NCI-H2029 treated with DMSO at 0.1 percent for 48 hours (cell line): ENCODE results near the gene STING1.
"Not testable (repeated sequence)": the region's sequence is repeated elsewhere in the genome, so short reads cannot be mapped to it uniquely, and the experiment has no call there.

Experiments
- DNase-seq: peaks from one replicate; lab custom pipeline; 2025; lab: John Stamatoyannopoulos, UW

The STING1 gene

DNA sequence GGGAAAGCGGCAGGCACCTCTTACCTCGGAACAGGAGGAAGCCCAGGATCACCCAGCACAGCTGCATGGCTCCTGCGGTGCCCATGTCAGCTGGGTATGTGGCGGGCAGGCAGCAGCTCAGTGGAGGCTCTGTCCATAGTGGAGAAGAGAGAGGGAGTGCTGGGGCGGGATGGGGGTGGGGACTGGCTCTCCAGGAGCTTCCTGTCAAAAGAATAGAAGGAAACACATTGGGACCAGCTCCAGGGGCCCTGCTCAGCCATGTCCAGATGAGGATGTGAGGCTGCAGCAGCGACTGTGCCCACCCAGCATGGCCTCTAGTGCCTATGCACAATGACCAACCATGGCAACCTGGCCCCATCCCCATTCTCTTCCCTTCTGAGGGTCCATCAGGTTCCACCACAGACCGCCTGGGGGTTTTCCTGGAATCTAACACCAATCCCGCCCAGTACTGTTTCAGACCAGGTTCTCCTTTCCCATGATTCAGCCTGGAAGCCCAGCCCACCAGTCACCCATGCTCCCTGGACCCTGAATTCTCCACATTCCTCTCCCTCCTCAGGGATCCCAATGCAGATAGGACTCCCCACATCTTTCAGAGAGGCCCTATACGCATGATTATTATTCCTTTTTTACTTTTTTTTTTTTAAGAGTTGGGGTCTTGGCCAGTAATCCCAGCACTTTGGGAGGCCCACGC, 19.8 kb downstream of the STING1 start, which contains the start of gene ECSCR:
TSS of gene ECSCR (minus strand) at position 158 of the 691 bp plus-strand sequence. CDS start at position 85, 73 bp downstream.
- no peak for DNase-seq

DNA sequence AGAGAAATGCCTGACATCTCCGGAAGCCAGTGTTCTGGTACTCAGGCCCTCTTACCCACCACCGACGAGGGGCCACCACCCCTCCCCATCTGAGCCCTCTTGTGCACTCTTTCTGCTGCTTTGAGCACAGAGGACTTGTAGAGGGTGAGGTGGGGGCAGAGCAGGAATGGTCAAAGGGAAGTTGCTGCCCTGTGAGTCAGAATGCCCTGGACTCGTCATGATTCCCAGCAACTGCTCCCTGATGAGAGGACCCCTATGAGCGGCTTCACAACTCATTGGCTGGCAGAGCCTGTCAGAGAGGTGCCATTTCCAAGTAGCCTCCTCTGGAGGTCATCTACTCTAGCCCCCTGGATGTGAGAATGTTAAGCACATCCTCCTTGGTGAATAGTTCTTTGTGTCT, 20.9 kb downstream of the STING1 start:
- DNase-seq: no peak

DNA sequence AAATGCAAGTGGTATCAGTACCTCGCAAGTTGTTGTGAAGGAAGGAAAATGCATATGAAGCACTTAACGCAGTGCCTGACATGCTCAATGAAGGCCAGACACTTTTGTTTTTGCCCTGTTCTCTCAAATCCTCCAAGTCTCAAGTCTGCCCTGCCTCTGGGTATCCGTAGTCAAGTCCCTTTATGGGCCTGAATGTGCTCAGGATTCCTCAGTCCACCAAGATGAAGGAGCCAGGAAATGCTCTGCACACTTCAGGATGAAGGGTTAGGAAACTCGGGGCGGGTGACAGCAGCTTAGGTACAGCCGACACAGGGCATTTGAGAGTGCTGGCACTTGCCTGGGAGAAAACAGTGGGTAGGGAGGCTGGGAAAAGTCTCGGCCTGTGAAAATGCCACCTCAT, 21.4 kb downstream of the STING1 start:
- no peak for DNase-seq

DNA sequence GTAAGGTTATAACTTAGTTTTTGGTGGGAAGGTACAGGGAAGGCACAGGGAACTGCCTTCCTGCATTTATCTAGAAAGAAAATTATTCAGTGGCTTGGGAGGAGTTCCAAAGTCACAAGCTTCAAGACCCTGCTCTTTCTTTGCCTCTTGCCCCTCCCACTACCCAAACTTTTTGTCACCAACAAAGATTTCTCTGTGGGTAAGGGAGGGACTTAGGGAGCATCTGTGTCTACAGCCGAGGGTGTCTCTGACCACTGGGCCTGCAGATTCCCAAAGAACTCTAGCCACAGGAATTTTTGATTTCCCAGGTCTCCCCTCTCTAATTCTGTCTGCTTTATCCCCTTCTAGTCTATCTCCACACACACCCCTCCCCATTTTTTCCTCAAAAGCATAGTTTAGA, 22.1 kb downstream of the STING1 start:
- no peak for DNase-seq

DNA sequence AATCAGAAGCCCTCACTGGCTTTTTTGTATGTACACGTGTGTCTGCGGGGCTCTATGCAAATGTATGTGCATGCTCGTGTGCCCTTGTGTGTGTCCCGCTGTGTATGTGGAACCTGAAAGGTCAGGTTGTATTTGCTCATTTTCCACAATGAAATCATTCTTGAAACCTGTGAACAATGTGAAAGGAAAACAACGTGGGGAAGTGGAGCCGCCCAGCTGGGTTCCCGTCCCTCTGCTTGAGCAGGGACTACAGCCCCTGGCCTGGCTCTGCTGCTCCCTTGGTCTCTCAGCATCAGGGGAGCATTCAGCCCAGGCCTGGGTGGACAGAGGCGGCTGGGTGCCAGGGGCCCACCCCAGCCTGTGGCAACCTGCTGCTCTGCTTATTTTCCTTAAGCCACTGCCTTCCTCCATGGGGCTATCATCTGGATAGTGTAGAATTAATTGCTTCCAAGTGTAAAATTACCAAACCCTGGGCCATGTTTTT, 23.1 kb downstream of the STING1 start:
- DNase-seq: no peak

DNA sequence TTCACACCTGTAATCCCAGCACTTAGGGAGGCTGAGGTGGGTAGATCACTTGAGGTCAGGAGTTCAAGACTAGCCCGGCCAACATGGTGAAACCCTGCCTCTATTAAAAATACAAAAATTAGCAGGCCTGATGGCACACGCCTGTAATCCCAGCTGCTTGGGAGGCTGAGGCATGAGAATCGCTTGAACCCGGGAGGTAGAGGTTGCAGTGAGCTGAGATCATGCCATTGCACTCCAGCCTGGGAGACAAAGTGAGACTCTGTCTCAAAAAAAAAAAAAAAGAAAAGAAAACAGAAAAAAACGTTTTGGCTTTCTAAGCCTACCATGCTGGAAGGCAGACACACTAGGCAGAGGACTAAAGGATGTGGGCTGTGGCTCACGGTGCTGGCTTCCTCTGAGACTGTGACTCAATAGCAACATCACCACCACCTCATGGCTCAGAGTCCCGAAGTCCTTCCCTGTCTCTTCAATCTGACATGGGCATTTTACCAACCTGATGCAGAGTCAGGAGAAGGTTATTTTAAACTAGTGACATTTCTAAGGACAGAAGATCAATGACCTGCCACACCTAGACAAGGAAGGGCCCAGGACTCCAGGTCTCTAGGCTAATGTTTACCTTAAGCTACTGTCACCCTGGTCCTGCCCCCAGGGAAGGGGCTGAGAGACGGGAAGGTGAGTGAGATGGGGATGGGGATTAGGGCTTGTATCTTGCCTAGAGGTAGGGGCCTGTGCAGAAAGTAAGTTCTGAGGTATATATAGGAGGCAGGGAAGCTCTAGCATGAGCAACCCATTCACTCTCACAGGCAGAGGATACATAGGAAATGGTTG, 23.8 kb downstream of the STING1 start:
- no peak for DNase-seq

DNA sequence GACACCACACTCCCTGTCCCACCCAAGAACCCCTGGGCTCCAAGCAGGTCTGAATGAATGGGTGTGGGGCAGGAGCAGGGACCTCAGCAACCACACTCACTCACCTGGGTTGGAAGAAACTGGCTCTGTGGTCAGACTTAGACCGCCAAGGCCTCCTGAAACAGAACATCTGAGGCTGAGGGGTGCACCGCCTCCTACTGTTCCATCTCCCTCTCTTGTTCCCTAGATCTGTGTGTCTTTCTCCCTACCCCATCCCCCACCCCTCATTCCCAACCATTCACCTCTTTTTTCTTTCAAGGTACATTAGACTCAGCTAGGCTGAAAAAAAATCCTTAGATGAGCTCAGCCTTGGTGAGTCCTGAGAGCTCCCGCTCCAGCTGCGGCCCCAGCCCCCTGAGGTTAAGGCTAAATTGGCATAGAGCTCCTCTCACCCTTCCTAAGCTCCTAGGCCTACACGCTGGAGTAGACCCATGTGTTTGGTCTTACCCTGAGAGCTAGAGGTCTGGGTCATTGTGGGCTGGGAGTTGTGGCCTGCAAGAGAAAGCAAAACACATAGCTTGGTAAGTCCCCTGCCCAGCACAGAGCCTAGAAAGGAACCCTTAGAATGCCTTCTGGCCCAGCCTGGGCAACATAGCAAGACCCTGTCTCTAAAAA, 24.8 kb downstream of the STING1 start:
- DNase-seq: no peak

DNA sequence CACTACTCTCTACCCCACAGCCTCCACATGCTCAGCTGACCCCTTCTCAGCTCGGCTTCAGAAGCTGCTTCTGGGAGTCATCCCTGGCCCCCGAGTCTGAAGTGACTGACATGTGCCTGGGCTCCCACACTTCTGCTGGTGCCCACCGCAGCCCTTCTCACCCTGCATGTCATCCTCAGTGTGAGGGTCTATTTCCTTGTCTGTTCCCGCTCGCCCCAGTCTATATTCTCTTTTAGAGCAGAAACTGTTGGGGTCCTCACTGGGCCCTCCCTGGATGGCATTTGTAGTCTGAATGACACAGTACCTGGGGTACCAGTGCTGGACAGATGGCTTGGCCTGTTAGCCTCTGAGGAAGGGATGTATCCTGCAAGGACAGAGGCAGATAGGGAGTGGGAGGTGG, 25.3 kb downstream of the STING1 start:
- DNase-seq: no peak

DNA sequence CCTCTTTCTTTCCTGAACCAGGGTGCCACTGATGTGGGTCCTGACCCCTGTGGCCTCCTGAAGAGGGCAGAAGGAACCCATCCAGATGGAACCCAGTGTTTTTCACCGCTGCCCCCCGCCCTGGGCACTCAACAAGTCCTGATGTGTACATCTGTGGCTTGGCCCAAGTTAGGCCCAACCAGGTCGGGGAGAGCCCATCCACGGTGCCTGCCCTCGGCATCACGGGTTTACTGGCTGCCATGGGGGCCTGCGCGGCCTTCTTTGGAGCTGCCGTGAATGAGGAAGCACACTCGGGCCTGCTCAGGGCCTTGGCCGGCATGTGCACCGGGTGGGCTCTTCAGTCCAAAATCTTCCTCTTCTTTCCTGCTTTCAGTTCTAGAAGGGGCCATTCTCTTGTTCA, 25.8 kb downstream of the STING1 start:
- DNase-seq: no peak

DNA sequence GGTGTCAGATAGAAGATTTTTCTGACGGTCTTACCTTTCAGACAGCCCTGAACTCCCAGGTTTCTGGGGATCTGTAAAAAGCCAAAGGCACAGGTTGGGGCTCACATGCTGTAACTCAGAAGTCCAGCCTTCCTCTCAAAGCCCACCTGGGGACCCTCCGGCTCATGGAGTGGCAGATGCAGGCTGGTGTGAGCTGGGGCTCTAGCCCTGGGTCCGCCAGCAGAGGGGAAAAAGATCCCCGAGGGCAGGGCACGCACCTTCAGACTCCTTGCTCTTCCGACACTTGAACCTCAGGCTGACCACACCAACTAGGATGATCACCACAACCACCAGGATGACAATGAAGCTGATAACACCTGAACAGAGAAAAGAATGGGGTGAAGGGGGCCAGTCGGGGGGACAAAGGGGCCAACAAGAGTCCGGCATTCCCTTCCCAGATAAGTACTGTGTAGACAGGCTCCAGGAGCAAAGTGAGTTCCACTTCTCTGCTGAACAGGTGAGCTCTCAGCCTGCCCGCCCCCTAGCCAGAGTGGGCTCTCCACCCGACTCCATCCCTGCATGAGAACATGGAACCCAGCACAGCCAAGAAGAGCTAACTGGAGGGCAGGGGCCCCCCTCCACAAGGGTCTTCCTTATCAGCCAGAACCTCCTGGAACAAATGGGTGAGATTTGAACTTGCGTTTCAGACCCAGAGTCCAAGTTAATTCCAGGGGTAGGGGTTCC, 27.8 kb downstream of the STING1 start:
- no peak for DNase-seq

DNA sequence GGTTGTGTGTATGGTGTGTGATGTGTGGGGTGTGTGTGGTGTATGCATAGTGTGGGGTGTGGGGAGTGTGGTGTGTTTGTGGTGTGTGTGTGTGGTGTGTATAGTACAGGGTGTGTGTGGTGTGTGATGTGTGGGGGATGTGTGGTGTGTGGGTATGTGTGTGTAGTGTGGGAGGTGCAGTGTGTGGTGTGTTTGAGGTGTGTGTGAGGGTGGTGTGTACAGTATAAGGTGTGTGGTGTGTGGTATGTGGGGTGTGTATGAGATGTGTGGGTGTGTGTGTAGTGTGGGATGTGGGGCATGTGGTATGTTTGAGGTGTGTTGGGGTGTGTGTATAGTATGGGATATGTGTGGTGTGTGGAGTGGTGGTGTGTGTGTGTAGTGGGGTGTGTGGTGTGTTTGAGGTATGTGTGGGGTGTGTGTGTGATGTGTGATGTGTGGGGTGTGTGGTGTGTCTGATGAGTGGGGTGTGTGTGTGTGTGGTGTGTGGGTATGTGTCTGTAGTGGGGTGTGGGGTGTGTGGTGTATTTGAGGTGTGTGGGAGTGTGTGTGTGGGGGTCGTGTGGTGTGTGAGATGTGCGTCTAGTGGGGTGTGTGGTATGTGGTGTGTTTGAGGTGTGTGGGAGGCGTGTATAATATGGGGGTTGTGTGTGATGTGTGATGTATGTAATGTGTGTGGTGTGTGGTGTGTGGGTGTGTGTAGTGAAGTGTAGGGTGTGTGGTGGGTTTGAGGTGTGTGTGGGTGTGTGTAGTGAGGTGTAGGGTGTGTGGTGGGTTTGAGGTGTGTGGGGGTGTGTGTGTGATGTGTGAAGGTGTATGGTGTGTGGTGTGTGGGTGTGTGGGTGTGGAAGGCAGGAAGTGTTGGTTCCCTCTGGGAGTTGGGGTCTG, 28.6 kb downstream of the STING1 start:
- DNase-seq: no peak

DNA sequence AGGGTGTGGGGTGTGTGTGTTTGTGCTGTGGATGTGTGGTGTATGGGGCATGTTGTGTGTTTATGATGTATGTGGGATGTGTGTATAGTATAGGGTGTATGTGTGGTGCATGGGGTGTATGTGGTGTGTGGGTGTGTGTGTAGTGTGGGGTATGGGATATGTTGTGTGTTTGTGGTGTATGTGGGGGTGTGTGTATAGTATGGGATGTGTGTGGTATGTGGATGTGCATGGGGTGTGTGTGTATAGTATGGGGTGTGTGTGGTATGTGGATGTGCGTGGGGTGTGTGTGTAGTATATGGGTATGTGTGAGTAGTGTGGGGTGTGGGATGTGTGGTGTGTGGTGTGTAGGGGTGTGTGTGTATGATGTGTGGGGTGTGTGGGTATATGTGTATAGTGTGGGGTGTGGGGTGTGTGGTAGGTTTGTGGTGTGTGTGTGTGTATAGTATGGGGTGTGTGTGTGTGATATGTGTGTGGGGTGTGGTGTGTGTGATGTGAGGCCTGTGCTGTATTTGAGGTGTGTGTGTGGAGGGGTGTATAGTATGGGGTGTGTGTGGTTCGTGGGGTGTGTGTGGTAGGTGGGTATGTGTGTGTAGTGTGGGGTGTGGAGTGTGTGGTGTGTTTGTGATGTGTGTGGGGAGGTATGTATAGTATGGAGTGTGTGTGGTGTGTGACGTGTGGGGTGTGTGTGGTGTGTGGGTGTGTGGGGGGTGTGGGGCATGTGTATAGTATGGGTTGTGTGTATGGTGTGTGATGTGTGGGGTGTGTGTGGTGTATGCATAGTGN, 30.5 kb downstream of the STING1 start:
- DNase-seq: no peak

DNA sequence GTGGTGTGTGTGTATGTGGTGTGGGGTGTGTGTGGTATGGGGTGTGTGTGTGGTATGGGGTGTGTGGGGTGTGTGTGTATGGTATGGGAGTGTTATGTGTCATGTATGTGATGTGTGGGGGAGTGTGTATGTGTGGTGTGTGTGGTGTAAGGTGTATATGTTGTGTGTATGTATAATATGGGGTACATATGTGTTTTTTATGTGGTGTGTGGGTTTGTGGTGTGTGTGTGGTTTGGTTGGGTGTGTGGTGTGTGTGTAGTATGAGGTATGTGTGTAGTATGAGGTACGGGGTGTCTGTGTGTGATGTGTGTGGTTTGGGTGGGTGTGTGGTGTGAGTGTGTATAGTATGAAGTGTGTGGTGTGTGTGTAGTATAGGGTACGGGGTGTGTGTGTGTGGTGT, 31.4 kb downstream of the STING1 start:
- no peak for DNase-seq

DNA sequence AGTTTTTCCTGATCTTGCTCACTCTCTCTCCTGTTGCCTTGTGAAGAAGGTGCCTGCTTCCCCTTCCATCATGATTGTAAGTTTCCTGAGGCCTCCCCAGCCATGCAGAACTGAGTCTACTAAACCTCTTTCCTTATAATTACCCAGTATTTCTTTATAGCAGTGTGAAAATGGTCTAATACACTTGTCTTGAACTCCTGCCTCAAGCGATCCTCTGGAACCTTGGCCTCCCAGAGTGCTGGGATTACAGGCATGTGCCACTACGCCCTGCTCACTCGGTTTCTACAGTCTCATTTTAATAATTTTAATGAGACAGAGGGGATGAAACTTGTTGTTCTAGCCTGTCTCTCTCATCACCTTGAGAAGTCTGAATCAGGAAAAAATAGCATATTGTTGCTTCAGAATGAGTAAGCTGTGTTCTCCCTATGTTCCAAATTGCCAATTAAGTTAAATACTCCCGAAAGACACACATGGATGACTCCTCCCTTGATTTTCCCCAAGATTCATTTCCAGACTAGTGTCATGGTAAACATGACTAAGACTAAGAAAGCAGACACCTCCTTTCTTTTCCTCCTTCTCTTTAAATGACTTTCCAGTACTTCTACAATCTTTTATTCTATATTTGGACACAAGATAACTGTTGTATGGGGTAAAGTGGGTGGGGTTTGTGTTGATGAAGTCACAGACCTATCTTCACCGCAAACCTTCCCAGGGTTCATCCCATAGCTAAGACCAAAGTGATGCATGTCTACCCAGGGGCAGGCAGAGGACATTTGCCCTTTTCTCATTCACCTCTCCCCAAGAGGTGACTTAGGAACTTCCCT, 35.4 kb downstream of the STING1 start:
- no peak for DNase-seq

DNA sequence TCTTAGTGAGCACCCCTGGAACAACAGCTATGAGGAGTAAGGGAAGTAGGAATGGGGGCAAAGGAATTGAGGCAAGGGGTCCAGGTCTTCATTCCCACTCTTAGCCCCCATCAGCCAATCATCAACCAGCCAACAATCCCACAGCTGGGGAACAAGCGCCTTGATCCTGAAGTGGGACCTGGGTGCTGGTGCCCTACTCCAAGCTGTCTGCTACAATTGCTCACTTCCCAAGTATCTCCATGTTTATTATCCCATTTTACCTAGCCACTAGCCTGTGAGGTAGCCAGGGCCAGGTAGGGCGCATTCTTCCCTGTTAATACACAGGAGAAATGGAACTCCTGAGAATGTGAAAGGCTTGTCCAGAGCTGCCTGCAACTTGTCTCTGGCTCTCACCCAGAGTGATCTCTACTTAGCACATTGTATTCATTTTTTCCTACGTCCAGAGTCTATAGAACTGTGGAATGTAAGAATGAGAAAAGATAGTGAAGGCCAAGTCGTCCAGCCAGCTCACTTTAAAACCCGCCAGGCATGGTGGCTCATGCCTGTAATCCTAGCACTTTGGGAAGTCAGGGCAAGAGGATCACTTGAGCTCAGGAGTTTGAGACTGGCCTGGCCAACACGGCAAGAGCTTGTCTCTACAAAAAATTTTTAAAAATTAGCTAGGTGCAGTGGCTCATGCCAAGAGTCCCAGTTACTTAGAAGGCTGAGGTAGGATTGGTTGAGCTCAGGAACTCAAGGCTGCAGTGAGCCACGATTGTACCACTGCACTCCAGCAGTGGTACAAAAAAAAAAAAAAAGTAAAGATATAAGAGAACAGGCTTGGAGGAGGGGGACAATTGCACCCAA, 37.0 kb downstream of the STING1 start:
- no peak for DNase-seq

DNA sequence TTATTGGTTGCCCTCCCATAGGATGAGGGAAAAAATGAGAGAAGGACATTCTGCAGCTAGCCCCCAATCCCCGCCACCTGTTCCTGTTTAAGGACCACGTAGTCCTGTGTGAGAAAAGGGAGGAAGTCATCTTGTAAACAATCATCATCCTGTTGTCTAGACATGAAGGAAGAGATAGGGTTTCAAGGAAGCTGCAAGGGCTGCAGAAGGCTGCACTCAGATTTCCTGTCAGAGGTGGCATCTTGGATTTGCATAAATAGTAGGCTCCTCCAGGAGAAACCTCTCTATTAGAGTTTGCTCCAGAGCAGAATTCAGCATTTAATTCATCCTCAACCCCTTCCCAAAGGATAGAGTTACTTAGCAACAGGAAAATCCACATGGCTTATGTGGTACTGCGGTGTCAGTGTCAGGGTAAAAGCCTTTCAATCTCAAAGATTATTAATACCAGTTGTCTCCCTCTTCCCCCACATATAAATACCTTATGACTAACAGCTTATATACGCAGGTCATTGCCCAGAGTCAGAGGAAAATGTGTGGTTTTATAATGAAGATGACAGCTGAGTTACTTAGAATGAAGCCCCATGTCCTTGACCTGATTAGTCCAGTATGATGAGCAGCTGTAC, 38.6 kb downstream of the STING1 start:
- DNase-seq: no peak

DNA sequence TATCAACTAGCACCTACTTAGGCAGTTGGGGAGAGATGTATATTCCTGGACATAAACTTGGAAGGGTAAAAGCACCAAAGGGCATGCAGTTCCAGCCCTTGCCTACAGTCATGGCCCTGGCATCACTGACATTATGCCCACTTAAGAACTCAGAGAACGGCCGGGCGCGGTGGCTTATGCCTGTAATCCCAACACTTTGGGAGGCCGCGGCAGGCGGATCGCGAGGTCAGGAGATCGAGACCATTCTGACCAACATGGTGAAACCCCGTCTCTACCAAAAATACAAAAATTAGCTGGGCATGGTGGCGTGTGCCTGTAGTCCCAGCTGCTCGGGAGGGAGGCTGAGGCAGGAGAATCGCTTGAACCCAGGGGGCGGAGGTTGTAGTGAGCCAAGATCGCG, 42.1 kb downstream of the STING1 start:
- not testable (repeated sequence) for DNase-seq
